ENCODE results near the gene GSK3B. TPM values are rescaled to one million over a fixed set of nuclear protein-coding genes. Genes with fewer than 3 reads are reported as not detected.

GSK3B gene
- total and polyA plus RNA-seq, 2 donors (not counting 1 experiment from before 2014, with no cell fraction given): 12.3 to 33.3 TPM

- no peak for TF ChIP-seq EZH2 (IDR thresholded peaks at IDR 0.05; ENCODE audit: borderline replicate concordance, insufficient read depth, low read depth, low read length, poor library complexity, severe bottlenecking)
- TF ChIP-seq CTCF (IDR thresholded peaks at IDR 0.05): no peak
- ChIA-PET CTCF (interaction anchor here (0.6 to 6.0 kb wide), 6 partner anchors 10 to 523 kb away, joined by 3 to 151 read pairs (median 13); no protein-coding TSS in a partner anchor), POLR2A (no interaction called here)
- H3K27me3 Mint-ChIP-seq: no peaks in the 10 kb centered on the region
- Histone ChIP-seq H3K4me1 (ENCODE audit: control insufficient read depth in 2 of 2, insufficient read depth in 2 of 2, low read length in 2 of 2) (no peaks in the 10 kb centered on the region), H3K79me2 (ENCODE audit: control insufficient read depth, insufficient read depth, low read length) (no peaks in the 10 kb centered on the region), H4K20me1 (ENCODE audit: control insufficient read depth, insufficient read depth, low read length, poor library complexity, severe bottlenecking) (no peaks in the 10 kb centered on the region), H3K27me3 (replicated peaks in 1 of 4; ENCODE audit: control extremely low read depth in 1 of 4, control insufficient read depth in 3 of 4, insufficient read depth in 4 of 4, low read length in 3 of 4) (no peaks in the 10 kb centered on the region), H3K4me3 (ENCODE audit: control extremely low read depth in 1 of 5, extremely low read depth in 1 of 5, insufficient read depth in 1 of 5, low read depth in 2 of 5, low read length in 4 of 5) (no peak overlapping the region), H3K9me3 (ENCODE audit: control extremely low read depth in 1 of 3, control insufficient read depth in 2 of 3, insufficient read depth in 1 of 3, low read length in 2 of 3) (peaks cover 0 to 5% (median 4%) of the 10 kb centered on the region in 3 donors), H2AFZ (ENCODE audit: insufficient read depth, low read depth, low read length, poor library complexity, severe bottlenecking) (no peak overlapping the region), H3K9ac (ENCODE audit: low read length) (no peak overlapping the region), H3K36me3 (replicated peaks in 1 of 2; ENCODE audit: control extremely low read depth in 1 of 2, control insufficient read depth in 1 of 2, extremely low read depth in 1 of 2, insufficient read depth in 2 of 2, low read length in 1 of 2) (peaks cover 0 to 2% of the 10 kb centered on the region in 2 experiments), H3K27ac (ENCODE audit: low read length in 2 of 2) (no peak overlapping the region), H3K4me2 (replicated peaks; ENCODE audit: low read depth, low read length, poor library complexity, severe bottlenecking) (no peak overlapping the region)
- WGBS (ENCODE audit: insufficient coverage): no CpG with 5 or more reads among the region's 2 CpGs
- DNase-seq (no peak), ATAC-seq (ENCODE audit: low read depth) (no peak)
- H3K4me3 Mint-ChIP-seq: no peak overlapping the region
- H3K4me1 Mint-ChIP-seq: peaks cover 4% of the 10 kb centered on the region
- no peaks in the 10 kb centered on the region for H3K9me3 Mint-ChIP-seq (ENCODE audit: insufficient read depth)
- intact Hi-C loops (cut with micrococcal nuclease): loop anchor here (5.0 kb wide), 4 partner anchors 198 to 613 kb away; partner anchors contain the start of gene GSK3B
- no peak overlapping the region for H3K27ac Mint-ChIP-seq
Observed at GRCh38 chr3:119894195-119894594, 200.1 kb downstream of the GSK3B start.

- H3K4me2 ChIP-seq (replicated peaks; ENCODE audit: low read depth, low read length, poor library complexity, severe bottlenecking): no peak overlapping the region
- no peaks in the 10 kb centered on the region for H3K79me2 ChIP-seq (ENCODE audit: control insufficient read depth, insufficient read depth, low read length)
- H3K9me3 ChIP-seq (ENCODE audit: control extremely low read depth in 1 of 3, control insufficient read depth in 2 of 3, insufficient read depth in 1 of 3, low read length in 2 of 3): peaks cover 4 to 8% (median 5%) of the 10 kb centered on the region in 3 donors
- H3K27ac ChIP-seq (ENCODE audit: low read length in 2 of 2): no peak overlapping the region
- Mint-ChIP-seq H3K4me3 (no peak overlapping the region), H3K9me3 (ENCODE audit: insufficient read depth) (no peaks in the 10 kb centered on the region), H3K4me1 (peaks cover 4% of the 10 kb centered on the region), H3K27me3 (no peaks in the 10 kb centered on the region), H3K27ac (no peak overlapping the region)
- no peaks in the 10 kb centered on the region for H3K4me1 ChIP-seq (ENCODE audit: control insufficient read depth in 2 of 2, insufficient read depth in 2 of 2, low read length in 2 of 2)
- DNase-seq (no peak), ATAC-seq (ENCODE audit: low read depth) (no peak)
- ChIA-PET CTCF (interaction anchor here (0.6 to 6.0 kb wide), 11 partner anchors 11 to 665 kb away, joined by 3 to 151 read pairs (median 10); no protein-coding TSS in a partner anchor), POLR2A (no interaction called here)
- WGBS (ENCODE audit: insufficient coverage): no CpG with 5 or more reads among the region's 1 CpG
- peaks cover 0 to 2% of the 10 kb centered on the region in 2 experiments for H3K36me3 ChIP-seq (replicated peaks in 1 of 2; ENCODE audit: control extremely low read depth in 1 of 2, control insufficient read depth in 1 of 2, extremely low read depth in 1 of 2, insufficient read depth in 2 of 2, low read length in 1 of 2)
- intact Hi-C loops (cut with micrococcal nuclease): loop anchor here (5.0 kb wide), 4 partner anchors 199 to 614 kb away; partner anchors contain the start of gene GSK3B
- H4K20me1 ChIP-seq (ENCODE audit: control insufficient read depth, insufficient read depth, low read length, poor library complexity, severe bottlenecking): no peaks in the 10 kb centered on the region
- H2AFZ ChIP-seq (ENCODE audit: insufficient read depth, low read depth, low read length, poor library complexity, severe bottlenecking): no peak overlapping the region
- TF ChIP-seq CTCF (IDR thresholded peaks at IDR 0.05): no peak
- TF ChIP-seq EZH2 (IDR thresholded peaks at IDR 0.05; ENCODE audit: borderline replicate concordance, insufficient read depth, low read depth, low read length, poor library complexity, severe bottlenecking): no peak
- no peak overlapping the region for H3K4me3 ChIP-seq (ENCODE audit: control extremely low read depth in 1 of 5, extremely low read depth in 1 of 5, insufficient read depth in 1 of 5, low read depth in 2 of 5, low read length in 4 of 5)
- H3K9ac ChIP-seq (ENCODE audit: low read length): no peak overlapping the region
- H3K27me3 ChIP-seq (replicated peaks in 1 of 4; ENCODE audit: control extremely low read depth in 1 of 4, control insufficient read depth in 3 of 4, insufficient read depth in 4 of 4, low read length in 3 of 4): no peaks in the 10 kb centered on the region
Observed at GRCh38 chr3:119893769-119894168, 200.5 kb downstream of the GSK3B start.

All from B cell (primary cell).